GM12878 (cell line): ENCODE data around the gene ERP27. TPM values are rescaled to one million over a fixed set of nuclear protein-coding genes. Genes with fewer than 3 reads are reported as not detected.

Experiments
- ATAC-seq: fragments of 200-7000 bp; cut with Tn5 transposase; 3 replicates; pipeline ENCODE4 v1.9.1; 2020; ENCODE audit warnings: mild to moderate bottlenecking, moderate library complexity
- BruUV-seq: library from RNA; stranded (reverse); fragments of 400-500 nt; replicated peaks from 2 replicates; lab custom pipeline; 2021; lab: Mats Ljungman, UMichigan
- CTCF ChIA-PET: fragments of 300-600 bp; sonication (Branson Sonifier 250); formaldehyde crosslinking; extraction: SDS; loops from one replicate; lab custom pipeline; 2021; ENCODE audit warnings: inconsistent platforms; lab: Yijun Ruan, JAX
- POLR2A ChIA-PET: fragments of 350-600 bp; formaldehyde crosslinking; extraction: SDS; loops from one replicate; lab custom pipeline; 2021; ENCODE audit warnings: inconsistent platforms; lab: Charles Lee
- RAD21 ChIA-PET: fragments of 300-600 bp; sonication (Branson Sonifier 250); formaldehyde crosslinking; loops from one replicate; lab custom pipeline; 2023; ENCODE audit warnings: antibody characterized with exemption; ENCODE audit not compliant: unreplicated experiment; lab: Charles Lee
- SMC1A ChIA-PET: fragments of 300-600 bp; sonication (Branson Sonifier 250); formaldehyde crosslinking; loops from one replicate; lab custom pipeline; 2023; ENCODE audit not compliant: unreplicated experiment, uncharacterized antibody; lab: Charles Lee
- DNase-seq: peaks from one replicate; pipeline ENCODE4 v3.0.0-alpha.2; 2011; ENCODE audit warnings: low read depth, low spot score
- FAIRE-seq: peaks from 3 replicates; lab custom pipeline; 2011; peaks lifted over from hg19 to GRCh38; lab: Jason Lieb, UNC
- H2AFZ ChIP-seq: 2 replicates; pipeline ENCODE4 v1.6.0; 2011; ENCODE audit warnings: low read depth, low read length, control low read depth; ENCODE audit not compliant: control insufficient read depth
- H3K27ac ChIP-seq: 2 replicates; pipeline ENCODE4 v1.5.1; 2011; ENCODE audit warnings: control low read depth; ENCODE audit not compliant: control insufficient read depth, insufficient read depth
- H3K27me3 ChIP-seq, 2 experiments: replicated peaks in 1 of 2; 2 replicates each; pipeline versions ENCODE4 v1.6.0 to v1.6.1; 2011; ENCODE audit warnings: low read length in 1 of 2; ENCODE audit not compliant: control insufficient read depth in 2 of 2, insufficient read depth in 2 of 2
- H3K36me3 ChIP-seq, 2 experiments: 2 replicates each; pipeline ENCODE4 v1.5.1; 2011; ENCODE audit warnings: low read length in 1 of 2; ENCODE audit not compliant: control insufficient read depth in 2 of 2, insufficient read depth in 2 of 2
- H3K4me1 ChIP-seq: 2 replicates; pipeline ENCODE4 v1.6.1; 2011; ENCODE audit warnings: mild to moderate bottlenecking, low read length, moderate library complexity, mixed read lengths; ENCODE audit not compliant: control insufficient read depth, insufficient read depth
- H3K4me2 ChIP-seq: 2 replicates; pipeline ENCODE4 v1.6.0; 2011; ENCODE audit warnings: control low read depth; ENCODE audit not compliant: control insufficient read depth, insufficient read depth
- H3K4me3 ChIP-seq: fragments of 200-600 bp; sonication (generic); 2 replicates; pipeline ENCODE4 v1.5.1; 2016
- H3K79me2 ChIP-seq: 2 replicates; pipeline ENCODE4 v1.6.0; 2011; ENCODE audit warnings: low read length; ENCODE audit not compliant: control insufficient read depth, insufficient read depth
- H3K9ac ChIP-seq: 2 replicates; pipeline ENCODE4 v1.8.0; 2011; ENCODE audit warnings: low read length, control low read depth, mixed read lengths; ENCODE audit not compliant: control insufficient read depth, insufficient read depth
- H3K9me3 ChIP-seq: replicated peaks from 3 replicates; pipeline ENCODE4 v1.5.1; 2011; ENCODE audit warnings: mild to moderate bottlenecking, low read length; ENCODE audit not compliant: control insufficient read depth, insufficient read depth
- H4K20me1 ChIP-seq: 2 replicates; pipeline ENCODE4 v1.6.0; 2011; ENCODE audit not compliant: control insufficient read depth, insufficient read depth
- BCL11A ChIP-seq: IDR thresholded peaks from 2 replicates; pipeline ENCODE4 v1.6.1; 2011; ENCODE audit warnings: low read depth, low read length
- CREB1 ChIP-seq: IDR thresholded peaks from 2 replicates; pipeline ENCODE4 v1.6.1; 2012; ENCODE audit warnings: low read depth, mild to moderate bottlenecking, inconsistent platforms
- HSF1 ChIP-seq: fragments of 150-350 bp; IDR thresholded peaks from 2 replicates; pipeline ENCODE4 v1.6.1; 2014; ENCODE audit warnings: mild to moderate bottlenecking, low read depth, low read length
- IRF3 ChIP-seq: fragments of 450-650 bp; IDR thresholded peaks from 2 replicates; pipeline ENCODE4 v1.6.1; 2014; ENCODE audit warnings: mild to moderate bottlenecking
- POU2F2 ChIP-seq: IDR thresholded peaks from 3 replicates; pipeline ENCODE4 v1.6.1; 2011; ENCODE audit warnings: low read depth, mild to moderate bottlenecking, low read length, borderline replicate concordance
- RFX5 ChIP-seq: IDR thresholded peaks from 2 replicates; pipeline ENCODE4 v1.6.1; 2011; ENCODE audit warnings: low read depth, low read length, improper control_type of control experiment
- SP1 ChIP-seq: IDR thresholded peaks from one replicate; pipeline ENCODE4 v1.6.1; 2011; ENCODE audit warnings: low read depth, low read length
- STAT1 ChIP-seq: fragments of 450-650 bp; conservative IDR thresholded peaks from 2 replicates; pipeline ENCODE4 v1.6.1; 2014; ENCODE audit warnings: antibody characterized with exemption, mild to moderate bottlenecking
- WGBS: methylation state at CpG from one replicate; pipeline ENCODE4 v1.1.6; 2016; ENCODE audit warnings: low lambda C conversion rate; ENCODE audit not compliant: insufficient replicate concordance, insufficient coverage; ENCODE audit errors: missing lambda C conversion rate; 5-methylcytosine and 5-hydroxymethylcytosine counted together
- in situ Hi-C: fragments of 300-500 bp; cut with MboI; formaldehyde crosslinking; loops from 9 replicates; pipeline ENCODE4 v1.14.3; 2018; ENCODE audit warnings: mixed read lengths
- intact Hi-C: fragments of 100-400 bp; cut with micrococcal nuclease; formaldehyde crosslinking; loops from one replicate; pipeline ENCODE4 v1.14.2; 2022; ENCODE audit not compliant: unreplicated experiment
- polyA plus RNA-seq, 11 experiments: library from polyadenylated mRNA; depleted of rRNA in 4 of 11; unstranded in 6 of 11; stranded (reverse) in 5 of 11; fragments of >200 nt; fragmentation: Nextera tagmentation in 4 of 11; fragmentation: Illumina TruSeq in 1 of 11; extraction: Ambion mirVana in 4 of 11; extraction: Trizol in 1 of 11; gene quantifications; 1 replicate in 1 of 11; 2 replicates in 10 of 11; pipeline versions ENCODE4 v1.2.1 to v1.2.3, GENCODE V29; 2011 to 2016; ENCODE audit warnings: inconsistent platforms in 2 of 11, missing spikeins in 2 of 11, low read depth in 1 of 11
- total RNA-seq, 4 experiments: library from RNA; depleted of rRNA in 3 of 4; stranded (reverse); fragments of >200 nt in 3 of 4; fragmentation: Illumina TruSeq in 1 of 4; extraction: Trizol in 1 of 4; gene quantifications; 2 replicates each; pipeline versions ENCODE4 v1.2.1 to v1.2.3, GENCODE V29; 2013 to 2021

ERP27 gene
- total and polyA plus RNA-seq, 10 of the 15 experiments (the other 5 are each of a cell fraction or from before 2014, with no cell fraction given) = 0.91 to 2.4 (median 1.4) TPM

GRCh38 chr12:14868916-14869506 lies 69.3 kb downstream of the ERP27 start:
- no peaks in the 10 kb centered on the region for H3K9me3 ChIP-seq
- no peak for DNase-seq
- no peaks in the 10 kb centered on the region for H4K20me1 ChIP-seq
- ChIA-PET CTCF (interaction anchor here (0.7 kb wide), 1 partner anchor 20 kb away, joined by 3 read pairs; no protein-coding TSS in a partner anchor), SMC1A (no interaction called here), RAD21 (interaction anchor here (1.9 kb wide), 1 partner anchor 23 kb away, joined by 4 read pairs; no protein-coding TSS in a partner anchor), POLR2A (no interaction called here)
- 28% methylated on average over 3 of the region's 3 CpGs for WGBS
- no peak for FAIRE-seq
- no peak overlapping the region for H3K4me3 ChIP-seq
- BruUV-seq = no TSS peak
- in situ Hi-C loops (no loop called here), intact Hi-C loops (no loop called here)
- no peak for ATAC-seq
- H3K27me3 ChIP-seq = no peaks in the 10 kb centered on the region
- H3K79me2 ChIP-seq = no peaks in the 10 kb centered on the region
- H3K27ac ChIP-seq = no peak overlapping the region
- no peaks in the 10 kb centered on the region for H3K36me3 ChIP-seq
- TF ChIP-seq HSF1 (no peak), SP1 (no peak), BCL11A (no peak), CREB1 (no peak), STAT1 (no peak), IRF3 (no peak), POU2F2 (no peak), RFX5 (no peak)
- no peaks in the 10 kb centered on the region for H3K4me1 ChIP-seq
- no peak overlapping the region for H3K9ac ChIP-seq
- H3K4me2 ChIP-seq = no peak overlapping the region
- no peak overlapping the region for H2AFZ ChIP-seq

Other genes starting within 250 kb of the ERP27 start
Only the 7 nearest of the 8 such genes appear.
- gene WBP11, start 135.1 kb downstream of the ERP27 start, total RNA-seq (2014; rRNA removed) = 10.0 and 11.5 TPM in 2 replicates
- gene WBP11, start 135.1 kb downstream of the ERP27 start, total RNA-seq (2014; rRNA removed; fragmentation: Illumina TruSeq; extraction: Trizol) = 34.3 and 39.4 TPM in 2 replicates
- gene WBP11, start 135.1 kb downstream of the ERP27 start, total RNA-seq (2021) = 76.5 and 77.6 TPM in 2 replicates
- gene WBP11, start 135.1 kb downstream of the ERP27 start, polyA plus RNA-seq (2011; rRNA removed) = 10.6 and 15.9 TPM in 2 replicates
- gene WBP11, start 135.1 kb downstream of the ERP27 start, polyA plus RNA-seq (2014; fragmentation: Illumina TruSeq; extraction: Trizol) = 60.3 and 80.9 TPM in 2 replicates
- gene WBP11, start 135.1 kb downstream of the ERP27 start, polyA plus RNA-seq (2014; fragmentation: Nextera tagmentation; extraction: Ambion mirVana) = 10 to 100 TPM; 17.5 to 18.9 TPM
- gene WBP11, start 135.1 kb downstream of the ERP27 start, polyA plus RNA-seq (2014; rRNA removed) = 13.4 and 18.0 TPM in 2 replicates
- gene WBP11, start 135.1 kb downstream of the ERP27 start, polyA plus RNA-seq (2016; fragmentation: Nextera tagmentation; extraction: Ambion mirVana) = 100 to 1,000 TPM; 102 to 107 TPM
- gene C12orf60, start 134.9 kb downstream of the ERP27 start, total RNA-seq (2014; rRNA removed) = 2.0 and 2.7 TPM in 2 replicates
- 2.9 and 3.1 TPM in 2 replicates for gene C12orf60, start 134.9 kb downstream of the ERP27 start, total RNA-seq (2014; rRNA removed; fragmentation: Illumina TruSeq; extraction: Trizol)
- 1.8 TPM in 2 replicates for gene C12orf60, start 134.9 kb downstream of the ERP27 start, total RNA-seq (2021)
- 2.3 and 4.5 TPM in 2 replicates for gene C12orf60, start 134.9 kb downstream of the ERP27 start, polyA plus RNA-seq (2011; rRNA removed)
- 3.1 and 3.5 TPM in 2 replicates for gene C12orf60, start 134.9 kb downstream of the ERP27 start, polyA plus RNA-seq (2014; fragmentation: Illumina TruSeq; extraction: Trizol)
- 1 to 10 TPM; 5.7 to 7.2 TPM for gene C12orf60, start 134.9 kb downstream of the ERP27 start, polyA plus RNA-seq (2014; fragmentation: Nextera tagmentation; extraction: Ambion mirVana)
- 1.9 and 2.6 TPM in 2 replicates for gene C12orf60, start 134.9 kb downstream of the ERP27 start, polyA plus RNA-seq (2014; rRNA removed)
- 1 to 10 TPM; 3.7 to 4.6 TPM for gene C12orf60, start 134.9 kb downstream of the ERP27 start, polyA plus RNA-seq (2016; fragmentation: Nextera tagmentation; extraction: Ambion mirVana)
- gene SMCO3, start 124.4 kb downstream of the ERP27 start, total RNA-seq (2014; rRNA removed) = not detected in 2 replicates
- not detected in 2 replicates for gene SMCO3, start 124.4 kb downstream of the ERP27 start, total RNA-seq (2014; rRNA removed; fragmentation: Illumina TruSeq; extraction: Trizol)
- not detected in 2 replicates for gene SMCO3, start 124.4 kb downstream of the ERP27 start, total RNA-seq (2021)
- gene SMCO3, start 124.4 kb downstream of the ERP27 start, polyA plus RNA-seq (2011; rRNA removed) = not detected in 2 replicates
- gene SMCO3, start 124.4 kb downstream of the ERP27 start, polyA plus RNA-seq (2014; fragmentation: Illumina TruSeq; extraction: Trizol) = not detected in 2 replicates
- gene SMCO3, start 124.4 kb downstream of the ERP27 start, polyA plus RNA-seq (2014; fragmentation: Nextera tagmentation; extraction: Ambion mirVana) = under 1 TPM; 0.10 to 0.11 TPM
- not detected in 2 replicates for gene SMCO3, start 124.4 kb downstream of the ERP27 start, polyA plus RNA-seq (2014; rRNA removed)
- under 1 TPM; 0.05 to 0.35 TPM for gene SMCO3, start 124.4 kb downstream of the ERP27 start, polyA plus RNA-seq (2016; fragmentation: Nextera tagmentation; extraction: Ambion mirVana)
- not detected in 2 replicates for gene ART4, start 95.0 kb downstream of the ERP27 start, total RNA-seq (2014; rRNA removed)
- not detected in 2 replicates for gene ART4, start 95.0 kb downstream of the ERP27 start, total RNA-seq (2014; rRNA removed; fragmentation: Illumina TruSeq; extraction: Trizol)
- not detected in 2 replicates for gene ART4, start 95.0 kb downstream of the ERP27 start, total RNA-seq (2021)
- gene ART4, start 95.0 kb downstream of the ERP27 start, polyA plus RNA-seq (2011; rRNA removed) = not detected in 2 replicates
- not detected in 2 replicates for gene ART4, start 95.0 kb downstream of the ERP27 start, polyA plus RNA-seq (2014; fragmentation: Illumina TruSeq; extraction: Trizol)
- gene ART4, start 95.0 kb downstream of the ERP27 start, polyA plus RNA-seq (2014; fragmentation: Nextera tagmentation; extraction: Ambion mirVana) = under 1 TPM in 1 of 2 experiments, not detected in 1; 0.02 TPM
- not detected in 2 replicates for gene ART4, start 95.0 kb downstream of the ERP27 start, polyA plus RNA-seq (2014; rRNA removed)
- not detected for gene ART4, start 95.0 kb downstream of the ERP27 start, polyA plus RNA-seq (2016; fragmentation: Nextera tagmentation; extraction: Ambion mirVana)
- not detected in 2 replicates for gene MGP, start 52.7 kb downstream of the ERP27 start, total RNA-seq (2014; rRNA removed)
- not detected in 2 replicates for gene MGP, start 52.7 kb downstream of the ERP27 start, total RNA-seq (2014; rRNA removed; fragmentation: Illumina TruSeq; extraction: Trizol)
- gene MGP, start 52.7 kb downstream of the ERP27 start, total RNA-seq (2021) = 0.58 and 1.2 TPM in 2 replicates
- not detected in 2 replicates for gene MGP, start 52.7 kb downstream of the ERP27 start, polyA plus RNA-seq (2011; rRNA removed)
- gene MGP, start 52.7 kb downstream of the ERP27 start, polyA plus RNA-seq (2014; fragmentation: Illumina TruSeq; extraction: Trizol) = not detected in 2 replicates
- not detected for gene MGP, start 52.7 kb downstream of the ERP27 start, polyA plus RNA-seq (2014; fragmentation: Nextera tagmentation; extraction: Ambion mirVana)
- not detected in 2 replicates for gene MGP, start 52.7 kb downstream of the ERP27 start, polyA plus RNA-seq (2014; rRNA removed)
- gene MGP, start 52.7 kb downstream of the ERP27 start, polyA plus RNA-seq (2016; fragmentation: Nextera tagmentation; extraction: Ambion mirVana) = under 1 TPM in 1 of 2 experiments, not detected in 1; 0.21 TPM
- 916 and 989 TPM in 2 replicates for gene ARHGDIB, start 23.1 kb upstream of the ERP27 start, total RNA-seq (2014; rRNA removed)
- 1,126 and 1,183 TPM in 2 replicates for gene ARHGDIB, start 23.1 kb upstream of the ERP27 start, total RNA-seq (2014; rRNA removed; fragmentation: Illumina TruSeq; extraction: Trizol)
- 793 and 796 TPM in 2 replicates for gene ARHGDIB, start 23.1 kb upstream of the ERP27 start, total RNA-seq (2021)
- 1,451 and 1,700 TPM in 2 replicates for gene ARHGDIB, start 23.1 kb upstream of the ERP27 start, polyA plus RNA-seq (2011; rRNA removed)
- 2,158 and 2,397 TPM in 2 replicates for gene ARHGDIB, start 23.1 kb upstream of the ERP27 start, polyA plus RNA-seq (2014; fragmentation: Illumina TruSeq; extraction: Trizol)
- 1,000 to 10,000 TPM; 2,339 to 2,849 TPM for gene ARHGDIB, start 23.1 kb upstream of the ERP27 start, polyA plus RNA-seq (2014; fragmentation: Nextera tagmentation; extraction: Ambion mirVana)
- 954 and 1,483 TPM in 2 replicates for gene ARHGDIB, start 23.1 kb upstream of the ERP27 start, polyA plus RNA-seq (2014; rRNA removed)
- gene ARHGDIB, start 23.1 kb upstream of the ERP27 start, polyA plus RNA-seq (2016; fragmentation: Nextera tagmentation; extraction: Ambion mirVana) = 1,000 to 10,000 TPM; 1,165 to 1,209 TPM
- gene PDE6H, start 34.5 kb upstream of the ERP27 start, total RNA-seq (2014; rRNA removed) = 0.33 TPM in 1 of 2 replicates, not detected in the other
- gene PDE6H, start 34.5 kb upstream of the ERP27 start, total RNA-seq (2014; rRNA removed; fragmentation: Illumina TruSeq; extraction: Trizol) = not detected in 2 replicates
- not detected in 2 replicates for gene PDE6H, start 34.5 kb upstream of the ERP27 start, total RNA-seq (2021)
- gene PDE6H, start 34.5 kb upstream of the ERP27 start, polyA plus RNA-seq (2011; rRNA removed) = 0.16 and 0.29 TPM in 2 replicates
- gene PDE6H, start 34.5 kb upstream of the ERP27 start, polyA plus RNA-seq (2014; fragmentation: Illumina TruSeq; extraction: Trizol) = not detected in 2 replicates
- gene PDE6H, start 34.5 kb upstream of the ERP27 start, polyA plus RNA-seq (2014; fragmentation: Nextera tagmentation; extraction: Ambion mirVana) = not detected
- gene PDE6H, start 34.5 kb upstream of the ERP27 start, polyA plus RNA-seq (2014; rRNA removed) = not detected in 2 replicates
- not detected for gene PDE6H, start 34.5 kb upstream of the ERP27 start, polyA plus RNA-seq (2016; fragmentation: Nextera tagmentation; extraction: Ambion mirVana)